Thymus (tissue), 11 donors: ENCODE measurements around the gene ZNF414. TPM values are rescaled to one million over a fixed set of nuclear protein-coding genes. Genes with fewer than 3 reads are reported as not detected.

Source experiments
- DNase-seq, 9 donors: peaks; one replicate each; pipeline ENCODE4 v3.0.0-alpha.2; 2013; ENCODE audit warnings: low spot score in 9 of 9, low read depth in 6 of 9, missing footprints in 1 of 9
- H3K27ac ChIP-seq, 2 donors: one replicate each; pipeline ENCODE4 v1.5.1; 2013; ENCODE audit warnings: control low read depth in 1 of 2, low read depth in 1 of 2, low read length in 1 of 2, mild to moderate bottlenecking in 1 of 2, moderate library complexity in 1 of 2
- H3K27me3 ChIP-seq, 2 donors: one replicate each; pipeline ENCODE4 v1.5.1; 2013; ENCODE audit warnings: low read length in 1 of 2; ENCODE audit not compliant: control insufficient read depth in 2 of 2, insufficient read depth in 1 of 2
- H3K36me3 ChIP-seq, 2 donors: one replicate each; pipeline ENCODE4 v1.5.1; 2013; ENCODE audit warnings: low read length in 1 of 2, mild to moderate bottlenecking in 1 of 2, moderate library complexity in 1 of 2; ENCODE audit not compliant: control insufficient read depth in 2 of 2, insufficient read depth in 2 of 2
- H3K4me1 ChIP-seq, 2 donors: one replicate each; pipeline ENCODE4 v1.5.1; 2013; ENCODE audit warnings: low read length in 2 of 2; ENCODE audit not compliant: control insufficient read depth in 2 of 2, insufficient read depth in 2 of 2
- H3K4me3 ChIP-seq, 2 donors: one replicate each; pipeline ENCODE4 v1.5.1; 2013; ENCODE audit warnings: low read length in 2 of 2, control low read depth in 1 of 2, mild to moderate bottlenecking in 1 of 2
- H3K9me3 ChIP-seq, 2 donors: one replicate each; pipeline ENCODE4 v1.5.1; 2013; ENCODE audit warnings: low read length in 1 of 2, mild to moderate bottlenecking in 1 of 2; ENCODE audit not compliant: control insufficient read depth in 2 of 2, insufficient read depth in 1 of 2
- WGBS: extraction: QIAGEN DNeasy Blood & Tissue Kit; methylation state at CpG from one replicate; pipeline ENCODE4 v1.1.7; 2013; 5-methylcytosine and 5-hydroxymethylcytosine counted together
- polyA plus RNA-seq: library from polyadenylated mRNA; stranded (reverse); fragments of 200-250 nt; gene quantifications from one replicate; pipeline ENCODE4 v1.2.3, GENCODE V29; 2013
- total RNA-seq: library from RNA; stranded (reverse); fragments of 120-200 nt; gene quantifications from one replicate; pipeline ENCODE4 v1.2.4, GENCODE V29; 2013
- donor health status: healthy.

The ZNF414 gene
- total and polyA plus RNA-seq, 2 donors: 2.1 to 27.6 TPM

GRCh38 chr19:8512115-8512967 lies 1.6 kb downstream of the ZNF414 start:
- Histone ChIP-seq H3K4me1 (peaks cover 8 to 45% of the 10 kb centered on the region in 2 donors), H3K4me3 (no peak overlapping the region), H3K27ac (no peak overlapping the region), H3K9me3 (peaks cover 1 to 4% of the 10 kb centered on the region in 2 donors), H3K36me3 (peaks cover 7 to 29% of the 10 kb centered on the region in 2 donors), H3K27me3 (no peaks in the 10 kb centered on the region)
- no peak for DNase-seq
- WGBS: 94% methylated on average over 22 of the region's 22 CpGs

GRCh38 chr19:8511573-8512101 lies 2.3 kb downstream of the ZNF414 start:
- DNase-seq: no peak
- 94% methylated on average over 45 of the region's 45 CpGs for WGBS

GRCh38 chr19:8510589-8511115 lies 3.3 kb downstream of the ZNF414 start:
- no peak for DNase-seq
- Histone ChIP-seq H3K36me3 (peaks cover 12 to 34% of the 10 kb centered on the region in 2 donors), H3K27me3 (no peaks in the 10 kb centered on the region), H3K27ac (no peak overlapping the region), H3K4me1 (peaks cover 12 to 39% of the 10 kb centered on the region in 2 donors), H3K4me3 (no peak overlapping the region), H3K9me3 (peaks cover 1 to 4% of the 10 kb centered on the region in 2 donors)
- 97% methylated on average over 52 of the region's 52 CpGs for WGBS

More at GRCh38 chr19:8511573-8512101, 2.3 kb downstream of the ZNF414 start:
- peaks cover 8 to 38% of the 10 kb centered on the region in 2 donors for H3K4me1 ChIP-seq
- H3K27me3 ChIP-seq: no peaks in the 10 kb centered on the region
- H3K36me3 ChIP-seq: peaks cover 12 to 34% of the 10 kb centered on the region in 2 donors
- H3K4me3 ChIP-seq: no peak overlapping the region
- H3K27ac ChIP-seq: no peak overlapping the region
- peaks cover 1 to 4% of the 10 kb centered on the region in 2 donors for H3K9me3 ChIP-seq

GRCh38 chr19:8506402-8506957 lies 7.5 kb downstream of the ZNF414 start:
- H3K4me3 ChIP-seq: peak overlapping the region; percentile 56 to 62

GRCh38 chr19:8505680-8506401 lies 8.1 kb downstream of the ZNF414 start:
- Histone ChIP-seq H3K27ac (peak overlapping the region; percentile 36 to 51), H3K27me3 (no peaks in the 10 kb centered on the region), H3K36me3 (peaks cover 5 to 25% of the 10 kb centered on the region in 2 donors), H3K4me3 (peak overlapping the region; percentile 56 to 62), H3K9me3 (peaks cover 0 to 3% of the 10 kb centered on the region in 2 donors), H3K4me1 (peaks cover 20 to 52% of the 10 kb centered on the region in 2 donors)
- DNase-seq: peak in 8 of 9 donors; percentile 46 to 85 (median 69)
- under 1% methylated on average over 56 of the region's 56 CpGs for WGBS

More at GRCh38 chr19:8506402-8506957, 7.5 kb downstream of the ZNF414 start:
- peaks cover 0 to 3% of the 10 kb centered on the region in 2 donors for H3K9me3 ChIP-seq
- WGBS: 55% methylated on average over 18 of the region's 18 CpGs
- H3K27me3 ChIP-seq: no peaks in the 10 kb centered on the region
- H3K36me3 ChIP-seq: peaks cover 10 to 31% of the 10 kb centered on the region in 2 donors
- peaks cover 20 to 50% of the 10 kb centered on the region in 2 donors for H3K4me1 ChIP-seq
- DNase-seq: no peak
- peak overlapping the region in 1 of 2 donors; percentile 11 for H3K27ac ChIP-seq

- Histone ChIP-seq H3K4me3 (no peak overlapping the region), H3K27me3 (no peaks in the 10 kb centered on the region), H3K27ac (no peak overlapping the region), H3K4me1 (peaks cover 20 to 61% of the 10 kb centered on the region in 2 donors), H3K9me3 (peaks cover 0 to 3% of the 10 kb centered on the region in 2 donors), H3K36me3 (peaks cover 5 to 16% of the 10 kb centered on the region in 2 donors)
- DNase-seq: no peak
- 92% methylated on average over 6 of the region's 6 CpGs for WGBS
Observed at GRCh38 chr19:8504919-8505318, 9.0 kb downstream of the ZNF414 start.

GRCh38 chr19:8504171-8504570 lies 9.8 kb downstream of the ZNF414 start:
- H3K4me1 ChIP-seq: peaks cover 20 to 63% of the 10 kb centered on the region in 2 donors
- peak overlapping the region in 1 of 2 donors; percentile 41 for H3K27ac ChIP-seq
- whole genome bisulfite sequencing: 26% methylated on average over 7 of the region's 7 CpGs
- peaks cover 0 to 3% of the 10 kb centered on the region in 2 donors for H3K9me3 ChIP-seq
- DNase-seq: no peak
- no peaks in the 10 kb centered on the region for H3K27me3 ChIP-seq
- H3K4me3 ChIP-seq: no peak overlapping the region
- H3K36me3 ChIP-seq: peaks cover 5 to 10% of the 10 kb centered on the region in 2 donors

GRCh38 chr19:8503510-8503909 lies 10.5 kb downstream of the ZNF414 start:
- H3K4me1 ChIP-seq: peaks cover 20 to 63% of the 10 kb centered on the region in 2 donors
- DNase-seq: no peak
- H3K4me3 ChIP-seq: no peak overlapping the region
- no peak overlapping the region for H3K27ac ChIP-seq
- H3K9me3 ChIP-seq: peaks cover 0 to 3% of the 10 kb centered on the region in 2 donors
- H3K36me3 ChIP-seq: peaks cover 5% of the 10 kb centered on the region in 2 donors
- H3K27me3 ChIP-seq: no peaks in the 10 kb centered on the region
- WGBS: 97% methylated on average over 7 of the region's 7 CpGs
